IMR-90 (cell line): ENCODE data around the gene GALNT7. TPM values are rescaled to one million over a fixed set of nuclear protein-coding genes. Genes with fewer than 3 reads are reported as not detected.

Source experiments
- ATAC-seq: fragments of 200-7000 bp; cut with Tn5 transposase; 2 replicates; pipeline ENCODE4 v1.9.1; 2020; ENCODE audit warnings: low read depth, mild to moderate bottlenecking, moderate library complexity
- BruUV-seq: library from RNA; stranded (reverse); fragments of 400-500 nt; replicated peaks from 2 replicates; lab custom pipeline; 2021; lab: Mats Ljungman, UMichigan
- CTCF ChIA-PET: fragments of 300-600 bp; formaldehyde crosslinking; extraction: SDS; loops from one replicate; lab custom pipeline; 2021; ENCODE audit warnings: antibody characterized with exemption; lab: Yijun Ruan, JAX
- POLR2A ChIA-PET: fragments of 300-600 bp; sonication (Branson Sonifier 250); formaldehyde crosslinking; loops from one replicate; lab custom pipeline; 2022; ENCODE audit warnings: antibody characterized with exemption; ENCODE audit not compliant: unreplicated experiment; lab: Charles Lee
- DNase-seq: peaks from one replicate; pipeline ENCODE4 v3.0.0; 2013
- H2AFZ ChIP-seq: replicated peaks from 2 replicates; pipeline ENCODE3; 2013; ENCODE audit warnings: low read length, mild to moderate bottlenecking; ENCODE audit not compliant: poor library complexity
- H2AK5ac ChIP-seq: 2 replicates; pipeline ENCODE4 v1.6.1; 2013; ENCODE audit warnings: low read depth, low read length, inconsistent platforms
- H2AK9ac ChIP-seq: replicated peaks from 2 replicates; pipeline ENCODE3; 2013; ENCODE audit warnings: mild to moderate bottlenecking, low read depth, low read length, moderate library complexity; ENCODE audit not compliant: poor library complexity
- H2BK120ac ChIP-seq: 2 replicates; pipeline ENCODE4 v1.6.1; 2013; ENCODE audit warnings: low read depth, low read length, inconsistent platforms
- H2BK15ac ChIP-seq: 3 replicates; pipeline ENCODE4 v1.6.1; 2013; ENCODE audit warnings: low read depth, low read length, inconsistent platforms
- H2BK20ac ChIP-seq: 2 replicates; pipeline ENCODE4 v1.6.1; 2013; ENCODE audit warnings: low read depth, mild to moderate bottlenecking, inconsistent platforms, low read length, moderate library complexity
- H2BK5ac ChIP-seq: 2 replicates; pipeline ENCODE4 v1.6.1; 2013; ENCODE audit warnings: mild to moderate bottlenecking, low read depth, low read length, inconsistent platforms; ENCODE audit not compliant: poor library complexity, severe bottlenecking
- H3K14ac ChIP-seq: replicated peaks from 2 replicates; pipeline ENCODE4 v1.6.1; 2013; ENCODE audit warnings: low read depth, low read length, inconsistent platforms
- H3K18ac ChIP-seq: 2 replicates; pipeline ENCODE4 v1.6.1; 2013; ENCODE audit warnings: low read depth, low read length, control low read depth
- H3K23ac ChIP-seq: 2 replicates; pipeline ENCODE4 v1.6.1; 2013; ENCODE audit warnings: low read depth, low read length, inconsistent platforms
- H3K27ac ChIP-seq: 2 replicates; pipeline ENCODE4 v1.5.1; 2013; ENCODE audit warnings: mild to moderate bottlenecking, control low read depth, low read length; ENCODE audit not compliant: insufficient read depth
- H3K27me3 ChIP-seq: 2 replicates; pipeline ENCODE4 v1.6.1; 2013; ENCODE audit warnings: low read length; ENCODE audit not compliant: control insufficient read depth, insufficient read depth
- H3K36me3 ChIP-seq: 2 replicates; pipeline ENCODE4 v1.6.1; 2013; ENCODE audit warnings: low read length, mixed read lengths; ENCODE audit not compliant: control insufficient read depth, insufficient read depth
- H3K4ac ChIP-seq: 2 replicates; pipeline ENCODE4 v1.6.1; 2013; ENCODE audit warnings: low read depth, low read length, inconsistent platforms
- H3K4me1 ChIP-seq: 2 replicates; pipeline ENCODE4 v1.6.1; 2013; ENCODE audit warnings: low read length, mixed read lengths; ENCODE audit not compliant: control insufficient read depth, insufficient read depth
- H3K4me2 ChIP-seq: 2 replicates; pipeline ENCODE4 v1.6.1; 2013; ENCODE audit warnings: low read depth, mild to moderate bottlenecking, control low read depth, low read length, moderate library complexity
- H3K4me3 ChIP-seq: 2 replicates; pipeline ENCODE4 v1.5.1; 2013; ENCODE audit warnings: low read depth, mild to moderate bottlenecking, control low read depth, low read length, moderate library complexity; ENCODE audit not compliant: insufficient read depth
- H3K56ac ChIP-seq: 2 replicates; pipeline ENCODE4 v1.6.1; 2013; ENCODE audit warnings: low read length, inconsistent platforms; ENCODE audit not compliant: insufficient read depth; ENCODE audit errors: extremely low read depth
- H3K79me1 ChIP-seq, 2 experiments: 2 replicates each; pipeline ENCODE4 v1.6.1; 2013; ENCODE audit warnings: low read length in 2 of 2, inconsistent platforms in 1 of 2, low read depth in 1 of 2
- H3K9ac ChIP-seq: 2 replicates; pipeline ENCODE4 v1.6.1; 2013; ENCODE audit warnings: low read depth, low read length, control low read depth
- H3K9me1 ChIP-seq: 2 replicates; pipeline ENCODE4 v1.6.1; 2013; ENCODE audit warnings: low read length, inconsistent platforms; ENCODE audit not compliant: insufficient read depth
- H3K9me3 ChIP-seq: 2 replicates; pipeline ENCODE4 v1.6.1; 2013; ENCODE audit warnings: low read length; ENCODE audit not compliant: control insufficient read depth, insufficient read depth
- H4K20me1 ChIP-seq: 2 replicates; pipeline ENCODE4 v1.6.1; 2013; ENCODE audit warnings: low read length, inconsistent platforms; ENCODE audit not compliant: insufficient read depth
- H4K5ac ChIP-seq: 2 replicates; pipeline ENCODE4 v1.6.1; 2013; ENCODE audit warnings: mild to moderate bottlenecking, low read depth, low read length, control low read depth
- H4K8ac ChIP-seq, 2 experiments: 2 replicates each; pipeline ENCODE4 v1.6.1; 2013; ENCODE audit warnings: low read depth in 2 of 2, low read length in 2 of 2, control low read depth in 1 of 2, inconsistent platforms in 1 of 2
- H4K91ac ChIP-seq: 2 replicates; pipeline ENCODE4 v1.6.1; 2013; ENCODE audit warnings: low read depth, low read length, inconsistent platforms; ENCODE audit not compliant: insufficient read depth
- BHLHE40 ChIP-seq: fragments of 150-350 bp; IDR thresholded peaks from 2 replicates; pipeline ENCODE4 v1.6.1; 2016; ENCODE audit warnings: mild to moderate bottlenecking, low read depth, low read length
- CEBPB ChIP-seq: IDR thresholded peaks from 2 replicates; pipeline ENCODE4 v1.6.1; 2012; ENCODE audit warnings: low read depth, low read length, improper control_type of control experiment
- CHD1 ChIP-seq: IDR thresholded peaks from 2 replicates; pipeline ENCODE4 v1.6.1; 2012; ENCODE audit warnings: low read depth, low read length, improper control_type of control experiment
- CTCF ChIP-seq: conservative IDR thresholded peaks from 2 replicates; pipeline ENCODE4 v1.5.1; 2012; ENCODE audit warnings: mild to moderate bottlenecking, low read depth, low read length, improper control_type of control experiment
- POLR2A ChIP-seq: IDR thresholded peaks from 2 replicates; pipeline ENCODE4 v1.6.1; 2012; ENCODE audit warnings: mild to moderate bottlenecking, low read depth, low read length
- RCOR1 ChIP-seq: IDR thresholded peaks from 2 replicates; pipeline ENCODE4 v1.6.1; 2012; ENCODE audit warnings: mild to moderate bottlenecking, low read length, improper control_type of control experiment; ENCODE audit not compliant: insufficient replicate concordance
- RFX5 ChIP-seq: IDR thresholded peaks from 2 replicates; pipeline ENCODE4 v1.8.0; 2012; ENCODE audit warnings: low read depth, mild to moderate bottlenecking, low read length, moderate library complexity
- WGBS, 2 experiments: methylation state at CpG; one replicate each; pipeline versions ENCODE4 v1.1.5 to v1.1.7; 2013; ENCODE audit warnings: missing lambda C conversion rate in 2 of 2; ENCODE audit not compliant: insufficient read length in 1 of 2; ENCODE audit errors: extremely low coverage in 2 of 2; 5-methylcytosine and 5-hydroxymethylcytosine counted together
- dilution Hi-C: fragments of 300-500 bp; cut with HindIII; formaldehyde crosslinking; loops from one replicate; pipeline ENCODE4 v1.14.3; 2018; ENCODE audit warnings: low sequenced_read_pairs; ENCODE audit not compliant: unreplicated experiment
- in situ Hi-C: fragments of 300-500 bp; cut with MboI; formaldehyde crosslinking; loops from 3 replicates; pipeline ENCODE4 v1.14.3; 2019; ENCODE audit warnings: low sequenced_read_pairs, inconsistent platforms, mixed read lengths
- intact Hi-C: fragments of 100-400 bp; cut with micrococcal nuclease; formaldehyde crosslinking; loops from 2 replicates; pipeline ENCODE4 v1.10.0; 2022
- polyA plus RNA-seq, 3 experiments: library from polyadenylated mRNA; depleted of rRNA; stranded (reverse); fragments of >200 nt; gene quantifications; 2 replicates each; pipeline ENCODE4 v1.2.3, GENCODE V29; 2012; ENCODE audit warnings: low replicate concordance in 1 of 3
- total RNA-seq: library from RNA; depleted of rRNA; stranded (reverse); fragments of >200 nt; gene quantifications from 2 replicates; pipeline ENCODE4 v1.2.3, GENCODE V29; 2012

Gene GALNT7
- total and polyA plus RNA-seq, 2 of the 4 experiments (the other 2 are of a cell fraction), result 19.1 to 31.2 TPM

- TF ChIP-seq RFX5, result no peak
Measured at GRCh38 chr4:173192375-173193162, 24.0 kb downstream of the GALNT7 start (continued).

GRCh38 chr4:173194157-173194556, 25.5 kb downstream of the GALNT7 start:
- no TSS peak for BruUV-seq
- POLR2A ChIA-PET, result no interaction called here
- Histone ChIP-seq H3K9ac (no peak overlapping the region), H2AFZ (no peak overlapping the region), H2BK120ac (no peak overlapping the region), H3K4ac (no peak overlapping the region), H2AK5ac (no peak overlapping the region), H3K4me1 (peaks cover 1% of the 10 kb centered on the region; the same call in 1 of the 2 replicates), H3K4me3 (no peak overlapping the region), H2BK20ac (no peak overlapping the region), H3K79me1 (peaks cover 10 to 23% of the 10 kb centered on the region in 2 experiments; a peak in 3 of 4 replicates), H3K27me3 (no peaks in the 10 kb centered on the region), H3K18ac (no peak overlapping the region), H3K36me3 (no peaks in the 10 kb centered on the region), H2BK15ac (no peak overlapping the region), H4K20me1 (peaks cover 4% of the 10 kb centered on the region; the same call in 1 of the 2 replicates), H3K27ac (no peak overlapping the region), H4K5ac (no peak overlapping the region), H2AK9ac (no peak overlapping the region), H4K8ac (no peak overlapping the region), H3K9me1 (no peaks in the 10 kb centered on the region), H4K91ac (no peak overlapping the region), H3K14ac (no peak overlapping the region), H3K9me3 (no peaks in the 10 kb centered on the region), H3K56ac (no peak overlapping the region), H3K23ac (no peak overlapping the region), H3K4me2 (no peak overlapping the region), H2BK5ac (no peak overlapping the region)
- CTCF ChIA-PET, result no interaction called here
- in situ Hi-C loops, result no loop called here
- no CpG with 5 or more reads among the region's 2 CpGs for WGBS, 2 experiments
- intact Hi-C loops, result no loop called here
- TF ChIP-seq CTCF (no peak), BHLHE40 (no peak), CHD1 (no peak), RFX5 (no peak), RCOR1 (no peak), CEBPB (no peak), POLR2A (no peak)
- dilution Hi-C loops, result no loop called here
- no peak for ATAC-seq
- no peak for DNase-seq
